HG03060 (cell line): Measurements from ENCODE around the gene GALNT4.

Source experiments
- ATAC-seq: cut with Tn5 transposase; IDR thresholded peaks from one replicate; pipeline ENCODE4 v1.9.1; 2021; ENCODE audit warnings: low read depth, moderate number of reproducible peaks; ENCODE audit not compliant: unreplicated experiment

Gene GALNT4

GRCh38 chr12:89538897-89539296 lies 14.3 kb upstream of the GALNT4 start:
- no peak for ATAC-seq

- no peak for ATAC-seq
Observed at GRCh38 chr12:89537389-89537788, 12.8 kb upstream of the GALNT4 start.

- ATAC-seq = peak; percentile 30
Observed at GRCh38 chr12:89529738-89530137, 5.1 kb upstream of the GALNT4 start.

GRCh38 chr12:89528434-89528833 lies 3.8 kb upstream of the GALNT4 start:
- ATAC-seq = no peak

GRCh38 chr12:89525824-89526770 lies 1.5 kb upstream of the GALNT4 start, which contains the start of gene POC1B:
POC1B (minus strand) TSS chr12:89526047; CDS start chr12:89525895, 152 bp downstream.
- ATAC-seq = peak; percentile 64

GRCh38 chr12:89525305-89525823 lies 768 bp upstream of the GALNT4 start:
- peak; percentile 7 for ATAC-seq

- ATAC-seq = no peak
Observed at GRCh38 chr12:89523843-89524540, 604 bp downstream of the GALNT4 start.

- ATAC-seq = no peak
Observed at GRCh38 chr12:89523393-89523792, 1.2 kb downstream of the GALNT4 start.

GRCh38 chr12:89521364-89522223 lies 3.0 kb downstream of the GALNT4 start:
- ATAC-seq = no peak

- no peak for ATAC-seq
Observed at GRCh38 chr12:89517720-89518119, 6.9 kb downstream of the GALNT4 start.

GRCh38 chr12:89516633-89517032 lies 8.0 kb downstream of the GALNT4 start:
- ATAC-seq = no peak

GRCh38 chr12:89514751-89515150 lies 9.8 kb downstream of the GALNT4 start:
- ATAC-seq = no peak

GRCh38 chr12:89513544-89513943 lies 11.1 kb downstream of the GALNT4 start:
- ATAC-seq = no peak

GRCh38 chr12:89507015-89507824 lies 17.4 kb downstream of the GALNT4 start:
- ATAC-seq = no peak

- no peak for ATAC-seq
Observed at GRCh38 chr12:89506050-89506449, 18.5 kb downstream of the GALNT4 start.

GRCh38 chr12:89504560-89505346 lies 19.8 kb downstream of the GALNT4 start:
- ATAC-seq = no peak

- no peak for ATAC-seq
Observed at GRCh38 chr12:89501793-89502192, 22.8 kb downstream of the GALNT4 start.

- no peak for ATAC-seq
Observed at GRCh38 chr12:89499857-89500256, 24.7 kb downstream of the GALNT4 start.

- no peak for ATAC-seq
Observed at GRCh38 chr12:89497467-89497866, 27.1 kb downstream of the GALNT4 start.
